NCI-H1694 (cell line): ENCODE results near the gene PGPEP1.
"Not testable (repeated sequence)": the region's sequence is repeated elsewhere in the genome, so short reads cannot be mapped to it uniquely, and the experiment has no call there.

Source experiments
- DNase-seq: peaks from one replicate; lab custom pipeline; 2025; lab: John Stamatoyannopoulos, UW

The PGPEP1 gene

GRCh38 chr19:18364826-18365528 lies 24.6 kb downstream of the PGPEP1 start:
- DNase-seq: no peak

GRCh38 chr19:18366021-18366435 lies 25.6 kb downstream of the PGPEP1 start:
- no peak for DNase-seq

GRCh38 chr19:18368504-18369222 lies 28.3 kb downstream of the PGPEP1 start:
- DNase-seq: no peak

- no peak for DNase-seq
These were observed 33.1 kb downstream of the PGPEP1 start for GRCh38 chr19:18373407-18373891.

GRCh38 chr19:18373892-18374629 lies 33.7 kb downstream of the PGPEP1 start:
- no peak for DNase-seq

- DNase-seq: no peak
These were observed 36.6 kb downstream of the PGPEP1 start for GRCh38 chr19:18377026-18377425.

GRCh38 chr19:18379803-18380747 lies 39.7 kb downstream of the PGPEP1 start:
- no peak for DNase-seq

GRCh38 chr19:18380843-18381242 lies 40.4 kb downstream of the PGPEP1 start:
- no peak for DNase-seq

- DNase-seq: not testable (repeated sequence)
These were observed 43.2 kb downstream of the PGPEP1 start for GRCh38 chr19:18383622-18384021.

- DNase-seq: no peak
These were observed 44.4 kb downstream of the PGPEP1 start for GRCh38 chr19:18384775-18385174.

GRCh38 chr19:18385359-18385674 lies 44.9 kb downstream of the PGPEP1 start:
- no peak for DNase-seq

- DNase-seq: peak; percentile 21
These were observed 45.5 kb downstream of the PGPEP1 start, which contains the start of gene GDF15 for GRCh38 chr19:18385675-18386542. Gene GDF15 (plus strand): TSS chr19:18386158. CDS start chr19:18386190, 32 bp downstream.

GRCh38 chr19:18386543-18387271 lies 46.3 kb downstream of the PGPEP1 start:
- no peak for DNase-seq

- DNase-seq: peak; percentile 58
These were observed 47.9 kb downstream of the PGPEP1 start for GRCh38 chr19:18388100-18388959.

GRCh38 chr19:18388960-18389725 lies 48.7 kb downstream of the PGPEP1 start:
- DNase-seq: no peak

- DNase-seq: no peak
These were observed 49.3 kb downstream of the PGPEP1 start for GRCh38 chr19:18389726-18390064.

GRCh38 chr19:18390065-18390907 lies 49.9 kb downstream of the PGPEP1 start:
- DNase-seq: peak; percentile 68
